AG08396 (cell line): ENCODE data around the gene ACVR1B.
A peak's percentile ranks its signal among the peaks of the same experiment; 100 is the strongest.

Experiments used
- DNase-seq: peaks from one replicate; pipeline ENCODE4 v3.0.0; 2012; ENCODE audit warnings: low spot score, mixed read lengths

ACVR1B gene

DNA sequence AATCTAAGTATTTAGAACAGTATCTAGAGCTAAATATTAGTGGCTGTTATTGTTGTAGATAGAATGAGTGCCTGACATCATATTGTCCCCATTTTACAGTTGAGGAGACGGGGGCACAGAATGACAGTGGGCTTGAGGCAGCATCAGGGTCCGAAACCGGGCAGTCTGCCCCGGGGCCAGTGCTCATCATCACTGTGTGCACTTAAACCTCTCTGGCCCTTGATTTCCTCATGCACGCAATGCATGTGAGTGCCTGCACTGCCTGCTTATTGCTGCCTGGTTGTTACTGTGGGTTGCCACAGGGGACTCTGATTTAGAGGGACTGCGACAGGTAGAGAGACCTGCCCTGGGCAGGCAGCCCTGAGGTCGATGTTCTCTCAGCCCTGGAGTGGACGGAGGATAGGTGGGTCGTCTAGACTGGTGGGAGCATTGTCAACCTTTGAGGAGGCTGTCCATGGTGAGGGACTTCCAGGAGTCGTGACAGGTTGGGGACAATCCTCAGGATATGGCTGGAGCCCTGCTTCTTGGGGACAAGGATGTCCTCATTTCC, 34.4 kb upstream of the ACVR1B start:
- no peak for DNase-seq

DNA sequence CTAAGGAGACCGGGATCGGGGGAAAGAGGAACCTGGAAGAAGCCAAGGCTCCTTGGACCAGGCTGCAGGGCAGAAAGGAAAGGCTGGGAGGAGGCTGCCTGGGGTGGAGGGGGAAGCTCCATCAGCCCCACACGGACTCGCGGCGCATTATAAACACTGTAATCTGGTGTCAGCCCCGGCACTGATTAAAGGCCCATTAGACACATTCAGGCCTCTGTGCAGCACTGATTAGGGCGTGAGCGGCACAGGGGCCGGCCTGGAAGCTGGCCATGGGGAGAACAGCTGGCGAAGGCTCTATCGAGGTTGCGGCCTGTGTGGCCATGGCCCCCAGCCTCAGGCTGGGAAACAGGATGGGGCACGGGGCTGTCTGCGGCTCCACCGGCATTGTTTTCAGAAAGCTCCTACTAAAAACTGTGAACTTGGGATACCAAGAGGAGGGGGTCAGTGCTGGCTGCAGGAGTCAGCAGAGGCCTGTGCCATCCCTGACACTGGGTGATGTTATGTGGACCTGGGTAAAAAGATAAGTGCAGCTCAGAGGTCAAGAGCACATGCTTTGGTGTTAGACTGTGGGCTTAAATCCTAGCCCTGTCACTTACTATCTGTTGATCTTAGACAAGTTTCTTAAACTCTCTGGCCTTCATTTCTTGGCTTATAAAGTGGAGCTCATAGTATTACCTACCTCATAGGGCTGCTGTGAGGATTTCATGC, 33.6 kb upstream of the ACVR1B start:
- no peak for DNase-seq

DNA sequence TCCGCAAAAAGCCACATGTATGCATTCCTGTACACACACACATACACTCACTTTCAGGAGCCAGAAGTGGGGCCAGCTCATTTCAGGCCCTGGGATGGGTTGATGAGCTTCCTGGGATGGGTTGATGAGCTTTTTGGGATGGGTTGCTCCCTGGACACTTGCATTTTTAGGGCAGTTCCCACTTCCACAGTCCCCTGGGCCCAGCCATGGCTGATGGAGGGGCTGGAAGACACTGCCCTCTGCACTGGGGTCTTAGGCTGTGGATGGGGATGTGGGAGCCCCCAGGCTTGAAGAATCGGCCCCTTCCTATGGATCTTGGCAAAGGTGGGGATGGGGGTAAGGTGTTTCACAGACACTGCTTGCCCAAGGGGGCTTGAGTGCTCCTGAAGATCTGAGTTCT, 31.5 kb upstream of the ACVR1B start:
- no peak for DNase-seq

DNA sequence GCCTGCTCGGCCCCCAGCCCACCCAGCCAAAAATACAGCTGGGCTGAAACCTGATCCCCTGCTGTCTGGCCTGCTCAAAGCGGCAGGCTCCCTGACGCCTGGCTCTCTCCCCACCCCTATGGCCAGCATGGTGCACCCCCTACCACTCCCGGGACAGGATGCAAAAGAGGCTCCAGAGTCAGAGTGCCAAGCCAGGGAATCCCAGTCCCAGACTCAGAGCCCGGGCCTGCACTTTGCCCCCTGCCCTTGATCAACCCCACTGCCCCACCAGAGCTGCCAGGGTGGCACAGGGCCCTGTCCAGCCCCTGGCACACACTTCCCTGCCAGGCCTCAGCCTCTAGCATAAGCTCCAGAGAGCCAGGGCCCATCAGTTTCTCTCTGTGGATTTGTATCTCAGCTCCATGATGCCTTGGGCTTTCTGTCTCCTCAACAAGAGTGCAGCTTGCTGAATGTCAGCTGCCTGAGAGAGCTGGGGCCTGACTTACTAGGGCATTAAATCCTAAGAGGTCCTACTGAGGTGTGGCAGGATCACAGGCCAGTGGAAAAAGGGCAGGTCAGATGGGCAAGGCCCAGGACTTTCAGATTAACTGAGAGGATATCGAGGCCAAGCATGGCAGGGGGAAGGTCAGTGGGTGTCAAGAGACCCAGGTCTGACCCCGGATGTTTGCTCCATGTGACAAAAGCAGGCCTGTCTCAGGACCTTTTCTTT, 30.3 kb upstream of the ACVR1B start:
- DNase-seq = no peak

DNA sequence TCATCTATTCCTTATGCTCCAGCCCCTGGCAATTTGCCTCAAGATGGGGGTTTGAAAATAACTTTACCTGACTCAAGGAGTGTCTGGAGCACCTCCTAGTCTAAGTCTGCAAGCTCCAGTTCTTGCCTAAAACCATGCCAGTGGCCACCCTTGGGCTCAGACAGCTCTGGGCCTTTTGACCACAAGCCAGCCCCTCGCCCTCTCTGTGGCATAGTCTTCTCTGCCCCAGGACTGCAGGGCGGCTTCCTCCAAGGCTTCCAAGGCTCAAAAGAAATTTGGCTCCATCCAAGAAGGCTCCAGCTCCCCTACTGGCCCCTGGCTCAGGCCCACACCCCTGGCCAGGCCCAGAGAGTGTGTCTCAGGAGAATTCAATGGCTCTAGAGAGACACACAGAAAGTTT, 29.4 kb upstream of the ACVR1B start:
- no peak for DNase-seq

DNA sequence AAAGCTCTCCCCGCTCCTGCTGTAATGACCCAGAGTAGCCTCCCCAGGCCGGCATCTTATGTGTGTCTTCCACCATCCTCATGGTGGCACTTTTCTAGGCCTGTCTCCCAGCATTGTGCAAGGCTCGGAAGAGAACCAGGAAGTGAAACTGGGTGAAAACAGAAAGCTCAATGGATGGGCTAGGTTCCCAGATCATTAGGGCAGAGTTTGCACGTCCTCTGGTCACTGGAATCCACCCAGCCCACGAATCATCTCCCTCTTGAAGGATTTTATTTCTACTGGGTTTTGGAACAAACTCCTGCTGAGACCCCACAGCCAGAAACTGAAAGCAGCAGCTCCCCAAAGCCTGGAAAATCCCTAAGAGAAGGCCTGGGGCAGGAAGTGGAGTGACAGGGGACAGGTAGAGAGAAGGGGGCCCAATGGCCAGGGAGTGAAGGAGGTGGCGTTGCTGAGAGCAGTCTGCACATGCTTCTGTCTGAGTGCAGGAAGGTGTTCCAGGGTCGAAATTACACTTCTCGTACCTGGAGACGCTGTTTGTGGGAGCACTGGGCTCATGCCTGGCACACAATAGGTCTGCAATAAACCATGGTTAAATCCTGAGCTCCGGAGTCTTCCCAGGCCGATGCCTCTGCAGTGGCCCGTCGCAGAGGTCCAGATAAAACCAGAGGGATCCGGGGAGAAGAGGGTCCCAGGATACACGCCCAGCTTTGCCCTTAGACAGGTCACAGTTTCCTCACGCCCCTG, 28.6 kb upstream of the ACVR1B start:
- peak; percentile 49 for DNase-seq

DNA sequence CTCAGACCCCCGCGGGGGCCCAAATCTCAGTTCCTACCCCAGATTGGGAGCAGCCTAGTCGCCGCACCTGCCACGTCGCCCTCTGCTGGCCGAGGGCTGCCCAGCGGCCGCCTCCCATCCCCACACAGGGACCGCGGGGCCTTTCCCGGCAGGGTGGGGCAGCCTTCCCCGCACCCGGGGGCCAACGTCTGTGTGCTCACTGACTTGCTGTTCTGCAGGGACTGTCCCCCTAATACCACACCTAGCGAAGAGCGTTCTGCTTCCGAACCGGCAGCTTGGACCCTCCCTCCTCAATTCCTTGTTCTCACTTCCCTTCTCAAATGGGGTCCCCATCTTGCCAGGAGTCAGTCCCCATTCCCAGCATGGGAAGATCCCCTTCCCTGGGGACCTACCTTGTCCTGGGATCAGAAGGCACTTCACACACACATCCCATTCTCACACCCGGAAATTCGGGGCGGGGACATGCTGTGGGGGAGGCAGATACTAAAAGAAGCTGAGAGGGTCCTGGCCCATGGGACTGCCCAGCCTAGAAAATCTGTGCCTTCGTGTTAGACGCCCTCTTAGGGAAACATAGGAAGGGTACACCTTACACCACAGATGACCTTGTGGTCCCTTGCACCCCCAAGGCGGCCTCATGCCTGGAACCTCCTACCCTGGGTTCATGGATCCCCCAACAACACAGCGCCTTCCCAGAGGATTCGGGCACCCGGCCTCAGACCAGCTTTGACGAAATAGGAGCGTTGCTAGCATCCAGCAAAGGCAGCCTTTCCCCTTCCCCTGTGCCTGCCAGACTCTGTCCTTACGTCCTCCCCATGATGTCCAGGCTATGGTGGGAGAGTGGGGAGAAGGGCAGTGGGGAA, 27.8 kb upstream of the ACVR1B start:
- DNase-seq = peak; percentile 70

DNA sequence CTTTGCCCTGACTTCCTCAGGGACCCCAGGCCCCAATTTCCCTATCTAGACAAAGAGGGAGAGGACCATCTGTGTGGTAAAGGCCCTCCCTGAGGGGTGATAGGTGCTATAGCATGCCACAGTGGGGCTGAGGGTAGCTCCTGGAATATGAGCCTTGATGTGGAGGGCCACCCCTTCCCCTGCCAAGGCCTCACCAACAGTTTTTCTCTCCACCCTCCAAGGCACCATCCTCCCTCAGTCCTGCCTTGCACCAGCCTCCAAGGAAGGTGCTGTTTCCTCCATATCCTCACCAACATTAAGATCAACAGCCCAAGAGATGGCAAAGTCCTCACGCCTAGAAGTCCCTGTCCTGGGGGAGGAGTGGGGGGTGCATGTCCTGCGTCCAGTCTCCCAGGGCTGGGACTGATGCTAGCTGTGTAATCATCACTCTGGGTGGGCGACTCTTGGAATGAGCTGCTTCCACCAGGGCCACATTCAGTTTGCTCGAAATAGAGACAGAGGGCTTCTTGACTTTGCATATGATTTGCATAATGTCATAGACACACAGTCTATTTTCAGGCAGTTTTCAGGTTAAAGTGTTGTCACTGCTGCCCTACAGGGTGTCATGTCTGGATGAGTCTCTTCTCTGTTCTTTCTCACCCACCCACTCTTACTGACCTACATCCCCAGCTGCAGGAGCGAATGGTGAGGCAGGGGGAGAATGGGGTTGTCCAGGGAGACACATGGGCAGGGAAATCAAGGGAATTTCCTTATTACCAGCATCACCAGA, 26.8 kb upstream of the ACVR1B start:
- DNase-seq = no peak

DNA sequence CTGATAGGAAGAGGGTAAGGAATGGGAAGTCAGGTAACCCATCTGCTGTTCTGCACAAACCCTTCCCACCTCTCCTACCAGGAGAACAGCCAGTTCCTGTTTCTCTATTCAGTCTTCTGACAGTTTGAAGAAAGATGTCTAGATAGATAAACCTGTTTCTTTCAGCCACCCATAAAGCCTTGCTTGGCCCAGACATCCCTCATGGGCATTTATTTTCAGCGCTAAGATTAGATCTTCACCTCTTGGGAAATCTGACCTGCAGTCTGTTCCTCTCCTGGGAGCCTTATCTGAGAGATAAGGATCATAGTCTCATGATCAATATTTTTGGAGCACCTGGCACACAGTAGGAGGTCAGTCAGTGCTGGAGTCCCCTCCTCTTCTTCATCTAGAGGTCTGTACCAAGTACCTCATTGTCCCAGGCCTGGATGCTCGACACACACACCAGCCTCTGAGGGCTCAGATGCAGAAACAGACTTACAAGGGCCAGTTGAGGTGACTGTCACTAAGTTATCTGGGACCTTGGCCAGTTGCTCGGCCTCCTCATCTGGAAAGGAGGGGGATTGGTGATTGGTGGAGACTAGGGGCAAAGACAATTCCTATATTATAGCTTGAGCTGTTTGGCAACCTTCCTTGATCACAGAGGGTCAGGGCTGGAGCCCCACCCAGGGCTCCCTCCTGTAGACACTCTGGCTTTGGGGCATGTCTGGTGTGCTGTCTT, 26.0 kb upstream of the ACVR1B start:
- DNase-seq = no peak

DNA sequence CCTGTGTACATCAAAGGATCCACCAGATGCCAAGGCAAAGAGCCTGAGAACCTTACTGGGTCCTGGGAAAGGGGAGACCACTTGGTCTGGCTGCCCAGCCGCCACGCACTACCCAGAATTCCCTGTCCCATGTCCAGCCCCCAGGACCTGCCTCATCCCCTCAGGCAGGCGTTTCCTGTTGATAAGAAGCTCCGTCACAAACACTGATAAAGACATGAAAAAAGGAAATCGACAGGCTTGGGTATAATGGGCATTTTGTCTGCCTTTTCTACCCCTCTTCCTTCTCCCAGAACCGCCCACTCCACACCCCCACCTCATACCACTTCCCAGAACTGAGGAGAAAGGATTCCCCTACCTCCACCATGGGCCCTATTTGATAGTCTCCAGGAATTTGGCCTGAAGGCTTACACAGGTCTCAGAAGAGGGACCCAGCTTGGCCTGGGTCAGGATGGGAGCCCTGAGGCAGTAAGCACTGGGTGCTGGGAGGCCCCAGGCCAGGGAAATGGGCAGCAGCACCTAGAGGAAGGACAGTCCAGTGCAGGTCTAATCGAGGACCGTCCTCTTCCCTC, 25.4 kb upstream of the ACVR1B start:
- no peak for DNase-seq

DNA sequence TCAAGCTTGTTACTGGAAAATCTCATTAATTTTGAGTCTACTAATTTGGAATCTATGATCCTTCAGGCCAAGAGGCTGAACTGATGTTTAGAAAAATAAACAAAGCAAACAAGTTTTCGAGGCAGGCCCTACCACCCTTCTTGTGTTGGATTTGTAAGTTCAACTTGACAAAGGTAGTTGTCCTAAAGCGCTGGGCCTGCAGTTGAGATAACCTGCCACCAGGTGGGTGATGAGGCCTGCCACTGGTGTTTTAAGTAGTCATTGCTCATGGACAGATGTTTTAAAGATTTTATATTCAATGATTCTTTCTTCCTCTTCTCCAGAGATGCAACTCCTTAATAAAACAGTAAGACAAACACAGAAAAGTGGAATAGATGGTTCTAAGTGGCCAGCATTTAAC, 24.8 kb upstream of the ACVR1B start:
- peak; percentile 29 for DNase-seq

DNA sequence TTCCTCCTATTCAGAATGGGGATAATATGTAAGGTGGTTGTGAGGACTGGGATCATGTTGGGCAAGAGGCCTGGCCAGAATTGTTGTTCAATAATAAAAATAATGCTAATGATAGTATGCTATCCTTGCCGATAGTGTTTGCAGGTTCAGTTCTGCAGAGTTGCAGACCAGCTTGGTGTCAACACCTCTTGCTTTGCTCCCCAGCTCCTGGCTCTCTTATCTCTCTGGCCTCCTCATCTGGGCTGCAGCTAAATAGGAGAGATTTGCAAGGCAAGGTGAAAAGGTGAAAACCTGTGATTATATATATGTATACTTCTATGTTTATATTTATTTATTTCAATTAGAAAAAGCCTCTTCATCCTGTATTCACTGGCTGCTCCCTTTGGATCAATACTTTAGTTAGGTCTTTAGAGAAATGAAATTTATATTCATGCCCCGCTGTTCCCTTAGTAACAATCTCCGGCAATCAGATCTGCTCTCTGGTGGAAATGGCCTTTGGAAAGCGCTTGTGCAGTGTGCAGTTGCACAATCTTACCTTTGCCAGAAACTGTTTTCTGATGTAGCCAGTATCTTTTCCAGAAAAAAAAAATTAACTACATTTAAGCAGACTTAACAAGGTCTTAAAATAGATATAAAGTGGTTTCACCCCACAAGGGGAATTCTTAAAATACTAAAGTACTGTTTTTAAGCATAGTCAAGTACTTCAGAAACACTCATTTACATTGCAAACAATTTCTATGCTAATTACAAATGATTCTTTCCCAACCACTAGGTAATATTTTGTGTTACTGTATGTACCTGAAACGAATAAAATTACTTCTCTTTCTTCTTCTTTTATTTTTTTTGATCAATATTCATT, 19.1 kb upstream of the ACVR1B start:
- no peak for DNase-seq

DNA sequence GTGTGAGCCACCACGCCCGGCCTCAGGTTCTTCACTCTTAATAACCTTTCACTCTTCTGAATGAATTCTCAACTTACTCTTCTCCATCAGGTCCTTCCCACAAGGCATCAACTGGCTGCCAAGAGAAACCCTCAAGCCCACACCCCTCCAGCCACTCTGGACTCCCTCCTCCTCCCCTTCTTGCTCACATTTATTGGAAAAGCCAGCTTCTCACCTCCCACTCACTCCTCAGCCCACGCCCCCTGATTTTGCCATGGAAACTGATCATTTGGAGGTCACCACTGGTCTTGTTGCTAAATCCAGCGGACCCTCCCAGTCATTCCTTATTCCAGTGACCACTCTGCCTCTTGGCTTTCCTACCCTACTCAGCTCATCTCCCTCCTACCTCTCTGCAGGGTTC, 17.4 kb upstream of the ACVR1B start:
- no peak for DNase-seq

DNA sequence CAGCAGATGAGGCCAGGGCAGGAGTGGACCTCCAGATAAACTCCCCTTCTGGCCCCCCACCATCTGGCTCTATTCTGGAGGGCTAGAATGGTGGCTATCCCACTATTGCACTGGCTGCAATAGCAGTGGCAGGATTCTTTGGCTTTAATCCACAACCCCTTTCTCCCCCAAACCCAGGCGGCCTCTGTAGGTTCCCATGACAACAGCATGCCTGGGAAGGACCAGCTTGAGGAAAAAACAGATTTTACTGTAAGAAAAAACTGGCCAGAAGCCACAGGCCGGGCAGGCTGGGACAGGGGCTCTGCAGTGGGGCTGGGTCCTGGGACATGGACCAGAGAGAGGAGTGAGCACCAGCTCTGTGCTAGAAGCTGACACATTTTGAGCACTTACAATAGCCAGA, 13.6 kb upstream of the ACVR1B start:
- no peak for DNase-seq

DNA sequence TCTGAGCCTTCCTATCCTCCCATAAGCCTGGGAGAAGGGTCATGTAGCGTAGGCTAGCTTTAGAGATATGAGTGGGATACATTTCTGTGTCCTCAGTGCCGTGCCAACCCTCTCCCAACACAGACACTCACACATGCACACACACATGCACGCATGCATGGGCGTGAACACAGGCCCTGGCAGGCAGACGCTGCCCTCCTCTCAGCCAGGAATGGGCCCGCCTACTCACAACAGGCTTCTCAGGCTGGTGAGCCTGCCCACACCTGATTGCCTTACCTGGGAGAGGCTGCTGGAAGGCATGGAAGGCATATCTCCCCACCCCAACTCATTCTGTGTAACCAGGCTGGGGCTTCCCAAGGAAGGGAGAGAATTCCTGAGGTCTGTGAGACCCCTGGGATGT, 12.8 kb upstream of the ACVR1B start:
- DNase-seq = no peak

DNA sequence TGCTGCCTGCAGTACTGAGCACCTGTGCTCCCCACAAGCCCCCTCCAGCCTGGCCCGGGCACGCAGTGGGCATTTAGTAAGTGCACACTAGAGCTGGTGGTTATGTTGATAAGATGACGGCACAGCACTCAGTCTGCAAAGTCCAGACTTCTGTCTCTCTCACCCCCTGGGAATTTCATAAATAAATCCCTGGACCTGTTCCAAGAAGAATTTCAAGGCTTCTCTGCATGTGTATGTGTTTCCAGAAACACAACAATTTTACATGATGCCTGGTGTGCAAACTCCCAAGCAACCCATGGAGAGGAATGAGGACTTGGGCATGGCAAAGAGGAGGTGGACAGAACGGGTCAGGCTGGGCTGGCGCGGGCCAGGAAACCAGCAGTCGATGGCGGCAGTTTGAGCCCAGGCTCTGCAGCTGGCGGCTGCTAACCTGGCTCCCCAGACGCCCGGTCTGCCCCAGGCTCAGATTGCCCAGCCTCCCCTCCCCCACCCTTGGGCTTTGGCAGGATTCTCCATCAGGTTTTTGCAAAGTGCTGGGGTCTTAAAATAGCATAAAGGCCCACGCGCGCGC, 10.4 kb upstream of the ACVR1B start:
- DNase-seq = peak; percentile 37

DNA sequence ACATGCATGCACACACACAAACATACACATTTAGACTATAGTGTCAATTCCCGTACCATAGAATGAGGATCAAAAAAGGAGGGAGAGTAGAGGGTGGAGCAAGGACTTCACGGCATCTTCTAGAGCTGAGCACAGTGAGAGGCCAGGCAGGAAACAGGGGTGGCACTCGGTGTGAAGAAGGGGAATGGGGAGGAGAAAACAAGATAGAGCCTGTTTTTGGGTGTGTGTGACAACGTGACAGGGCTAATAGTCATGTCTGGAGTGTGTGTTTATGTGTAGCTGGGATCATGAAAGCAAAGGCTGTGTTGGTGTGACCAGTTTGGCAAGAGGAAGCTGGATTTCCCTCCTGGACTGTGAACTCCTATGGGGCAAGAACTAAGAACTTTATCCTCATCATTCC, 9.9 kb upstream of the ACVR1B start:
- no peak for DNase-seq

DNA sequence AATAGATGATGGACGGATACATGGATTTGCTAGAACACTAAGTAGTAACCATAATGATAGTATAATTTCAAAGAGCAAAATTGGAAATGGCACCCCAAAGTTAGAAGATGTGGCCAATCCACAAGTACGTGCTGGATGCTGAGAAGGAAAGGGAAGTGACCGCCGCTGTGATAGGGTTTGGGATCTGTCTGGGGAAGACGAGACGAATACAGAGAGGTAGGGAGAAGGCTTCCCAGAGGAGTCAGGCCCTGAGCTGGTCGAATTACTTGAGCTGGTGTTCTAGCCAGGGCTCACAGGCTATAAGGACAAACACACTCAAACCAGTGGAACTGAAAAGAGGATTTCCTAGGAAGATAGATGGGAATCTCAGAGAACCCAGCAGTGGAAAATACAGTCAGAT, 9.4 kb upstream of the ACVR1B start:
- DNase-seq = no peak

DNA sequence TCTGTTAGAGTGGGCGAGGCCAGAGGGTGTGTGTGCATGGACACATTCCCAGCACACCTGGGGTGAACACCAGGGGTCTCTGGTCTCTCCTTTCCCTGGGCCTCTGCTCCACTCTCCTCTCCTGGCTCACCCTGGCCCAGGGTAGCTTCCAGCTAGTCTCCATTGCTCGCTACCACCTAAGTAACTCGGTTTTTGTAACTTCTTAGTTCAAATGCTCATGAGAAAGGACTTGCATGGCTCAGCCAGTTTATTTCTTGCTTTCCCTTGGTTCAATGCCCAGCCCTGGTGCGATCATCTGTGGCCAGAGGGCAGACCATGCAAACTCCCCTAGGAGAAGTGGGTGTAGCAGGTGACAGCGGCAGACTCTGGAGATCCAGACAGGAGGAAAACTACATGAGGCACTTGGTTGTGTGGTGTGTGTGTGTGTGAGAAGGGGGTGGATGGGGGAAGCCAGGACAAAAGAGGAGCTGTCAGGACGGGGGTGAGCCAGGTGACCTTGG, 8.9 kb upstream of the ACVR1B start:
- DNase-seq = no peak
